Measurements from ENCODE around the gene SLC7A10.
A peak's percentile ranks its signal among the peaks of the same experiment; 100 is the strongest.

Gene SLC7A10

DNA sequence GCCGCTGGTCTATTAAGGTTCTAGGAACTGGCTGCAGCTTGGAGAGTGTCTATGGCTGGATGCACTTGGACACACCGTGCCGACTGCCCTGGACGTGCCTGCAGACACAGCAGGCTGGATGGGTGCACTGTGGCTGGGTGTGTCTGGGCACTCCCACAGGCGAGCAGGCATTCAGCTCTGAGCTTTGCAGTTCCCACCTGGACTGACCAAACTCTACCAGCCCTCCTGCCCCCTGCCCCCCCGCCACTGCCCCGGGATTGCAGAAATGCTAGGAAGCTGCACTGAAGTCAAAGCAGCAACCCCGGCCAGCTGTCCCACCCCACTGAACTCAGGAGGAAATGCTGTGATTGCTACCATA is 38.5 kb downstream of the SLC7A10 start:
- H3K4me3 ChIP-seq (ENCODE audit: low read length), result no peak overlapping the region
- H3K23ac ChIP-seq (ENCODE audit: low read length), result no peak overlapping the region
- no peak overlapping the region for H2AK5ac ChIP-seq (ENCODE audit: low read length)
- no peak overlapping the region for H2BK120ac ChIP-seq (ENCODE audit: low read depth, low read length)
- no peaks in the 10 kb centered on the region for H3K79me1 ChIP-seq (ENCODE audit: low read length)
- no peak overlapping the region for H3K4ac ChIP-seq (ENCODE audit: low read depth, low read length)
- WGBS (ENCODE audit: extremely low coverage, insufficient coverage, low lambda C conversion rate), result no CpG with 5 or more reads among the region's 8 CpGs
- no peak overlapping the region for H3K27ac ChIP-seq (ENCODE audit: low read depth, low read length)
- H3K27me3 ChIP-seq (ENCODE audit: insufficient read depth, low read length, poor library complexity), result no peaks in the 10 kb centered on the region
- no peak overlapping the region for H3K18ac ChIP-seq (ENCODE audit: low read length)
- H3K79me2 ChIP-seq (ENCODE audit: control insufficient read depth, insufficient read depth, low read length), result no peaks in the 10 kb centered on the region
- H3K4me2 ChIP-seq (ENCODE audit: low read length), result no peak overlapping the region
- H3K4me1 ChIP-seq (ENCODE audit: control insufficient read depth, low read depth, low read length), result no peaks in the 10 kb centered on the region
- H2BK5ac ChIP-seq (ENCODE audit: low read length), result no peak overlapping the region
- no peak overlapping the region for H3K56ac ChIP-seq (ENCODE audit: low read length)
- no peak overlapping the region for H3K9ac ChIP-seq (ENCODE audit: low read length)
- DNase-seq, result no peak
- no peak overlapping the region for H2BK15ac ChIP-seq (replicated peaks; ENCODE audit: low read depth)
- H4K8ac ChIP-seq (ENCODE audit: low read depth, low read length), result no peak overlapping the region
- H3K36me3 ChIP-seq (ENCODE audit: control insufficient read depth, insufficient read depth, low read length), result no peaks in the 10 kb centered on the region
- no peak overlapping the region for H4K5ac ChIP-seq (ENCODE audit: low read length)

DNA sequence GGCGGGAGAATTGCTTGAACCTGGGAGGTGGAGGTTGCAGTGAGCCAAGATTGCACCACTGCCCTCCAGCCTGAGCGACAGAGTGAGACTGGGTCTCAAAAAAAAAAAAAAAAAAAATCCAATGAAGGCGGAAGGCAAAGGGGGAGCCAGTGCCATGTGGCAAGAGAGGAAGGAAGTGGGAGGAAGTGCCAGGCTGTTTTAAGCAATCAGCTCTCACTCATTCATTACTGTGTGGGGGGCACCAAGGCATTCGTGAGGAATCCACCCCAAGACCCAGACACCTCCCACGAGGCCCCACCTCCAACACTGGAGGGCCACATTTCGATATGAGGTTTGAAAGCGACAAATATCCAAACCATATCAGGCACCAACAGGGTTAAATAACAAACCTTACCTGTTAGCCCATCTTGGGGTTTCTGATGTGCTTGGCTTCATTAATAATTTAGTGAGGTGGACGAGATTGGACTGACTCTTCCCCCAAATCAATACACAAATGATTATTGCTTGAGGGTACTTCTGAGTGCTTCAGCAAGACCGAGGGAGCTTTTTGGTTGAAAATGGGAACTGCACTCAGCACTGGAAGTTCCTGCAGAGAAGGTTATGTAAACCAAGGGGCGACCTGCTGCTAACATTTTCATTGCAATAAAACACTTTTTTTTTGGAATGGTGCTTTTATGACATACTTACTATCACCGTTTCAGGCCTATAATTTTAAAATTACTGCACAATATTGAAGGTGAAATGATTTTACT is 39.0 kb downstream of the SLC7A10 start:
- Histone ChIP-seq H3K79me2 (ENCODE audit: control insufficient read depth, insufficient read depth, low read length) (no peaks in the 10 kb centered on the region), H3K4me2 (ENCODE audit: low read length) (no peak overlapping the region), H3K4ac (ENCODE audit: low read depth, low read length) (no peak overlapping the region), H4K5ac (ENCODE audit: low read length) (no peak overlapping the region), H3K56ac (ENCODE audit: low read length) (no peak overlapping the region), H2AK5ac (ENCODE audit: low read length) (no peak overlapping the region), H3K36me3 (ENCODE audit: control insufficient read depth, insufficient read depth, low read length) (no peaks in the 10 kb centered on the region), H3K4me1 (ENCODE audit: control insufficient read depth, low read depth, low read length) (no peaks in the 10 kb centered on the region), H3K27me3 (ENCODE audit: insufficient read depth, low read length, poor library complexity) (no peaks in the 10 kb centered on the region), H3K79me1 (ENCODE audit: low read length) (no peaks in the 10 kb centered on the region), H3K4me3 (ENCODE audit: low read length) (no peak overlapping the region), H2BK5ac (ENCODE audit: low read length) (no peak overlapping the region), H3K18ac (ENCODE audit: low read length) (no peak overlapping the region), H2BK15ac (replicated peaks; ENCODE audit: low read depth) (no peak overlapping the region), H4K8ac (ENCODE audit: low read depth, low read length) (no peak overlapping the region), H3K27ac (ENCODE audit: low read depth, low read length) (no peak overlapping the region), H2BK120ac (ENCODE audit: low read depth, low read length) (no peak overlapping the region), H3K23ac (ENCODE audit: low read length) (no peak overlapping the region), H3K9ac (ENCODE audit: low read length) (no peak overlapping the region)
- no peak for DNase-seq
- no CpG with 5 or more reads among the region's 11 CpGs for WGBS (ENCODE audit: extremely low coverage, insufficient coverage, low lambda C conversion rate)

DNA sequence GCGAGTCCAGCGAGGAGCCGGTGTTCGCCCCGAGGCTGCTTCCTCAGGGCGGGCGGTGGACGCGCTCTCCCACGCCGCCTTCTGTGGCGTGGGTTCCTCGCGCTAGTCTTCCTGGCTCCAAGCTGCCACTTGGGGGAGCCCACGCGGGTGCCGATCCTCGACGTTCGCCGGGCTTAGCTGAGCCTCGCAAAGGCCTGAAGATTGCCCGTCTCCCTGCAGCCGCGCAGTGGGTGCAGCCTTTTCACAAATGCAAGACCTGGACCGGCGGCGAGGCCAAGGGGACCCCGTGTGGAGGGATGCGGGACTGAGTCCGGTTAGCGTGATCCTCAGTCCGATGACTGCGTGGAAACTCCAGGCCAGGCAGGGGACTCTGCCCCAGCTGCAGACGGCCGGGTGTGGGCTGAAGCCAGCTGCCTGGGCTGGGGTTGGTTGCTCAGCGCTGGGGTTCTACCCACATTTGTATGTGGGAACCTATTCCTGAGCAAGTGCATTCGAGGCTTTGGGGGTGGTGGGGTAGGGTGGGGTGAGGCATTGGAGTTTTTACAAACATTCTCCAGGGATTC is 48.2 kb downstream of the SLC7A10 start:
- Histone ChIP-seq H2BK120ac (ENCODE audit: low read depth, low read length) (no peak overlapping the region), H3K18ac (ENCODE audit: low read length) (no peak overlapping the region), H2BK15ac (replicated peaks; ENCODE audit: low read depth) (no peak overlapping the region), H3K9ac (ENCODE audit: low read length) (peak overlapping the region; percentile 75), H3K4me1 (ENCODE audit: control insufficient read depth, low read depth, low read length) (peaks cover 2% of the 10 kb centered on the region), H3K79me2 (ENCODE audit: control insufficient read depth, insufficient read depth, low read length) (no peaks in the 10 kb centered on the region), H4K8ac (ENCODE audit: low read depth, low read length) (no peak overlapping the region), H3K4ac (ENCODE audit: low read depth, low read length) (no peak overlapping the region), H3K27ac (ENCODE audit: low read depth, low read length) (no peak overlapping the region), H3K79me1 (ENCODE audit: low read length) (no peaks in the 10 kb centered on the region), H3K36me3 (ENCODE audit: control insufficient read depth, insufficient read depth, low read length) (no peaks in the 10 kb centered on the region), H3K27me3 (ENCODE audit: insufficient read depth, low read length, poor library complexity) (no peaks in the 10 kb centered on the region), H3K4me3 (ENCODE audit: low read length) (peak overlapping the region; percentile 58), H3K4me2 (ENCODE audit: low read length) (peak overlapping the region; percentile 95), H2AK5ac (ENCODE audit: low read length) (no peak overlapping the region), H3K56ac (ENCODE audit: low read length) (peak overlapping the region; percentile 83), H3K23ac (ENCODE audit: low read length) (peak overlapping the region; percentile 45), H4K5ac (ENCODE audit: low read length) (no peak overlapping the region), H2BK5ac (ENCODE audit: low read length) (no peak overlapping the region)
- no CpG with 5 or more reads among the region's 38 CpGs for WGBS (ENCODE audit: extremely low coverage, insufficient coverage, low lambda C conversion rate)
- DNase-seq, result peak; percentile 63

DNA sequence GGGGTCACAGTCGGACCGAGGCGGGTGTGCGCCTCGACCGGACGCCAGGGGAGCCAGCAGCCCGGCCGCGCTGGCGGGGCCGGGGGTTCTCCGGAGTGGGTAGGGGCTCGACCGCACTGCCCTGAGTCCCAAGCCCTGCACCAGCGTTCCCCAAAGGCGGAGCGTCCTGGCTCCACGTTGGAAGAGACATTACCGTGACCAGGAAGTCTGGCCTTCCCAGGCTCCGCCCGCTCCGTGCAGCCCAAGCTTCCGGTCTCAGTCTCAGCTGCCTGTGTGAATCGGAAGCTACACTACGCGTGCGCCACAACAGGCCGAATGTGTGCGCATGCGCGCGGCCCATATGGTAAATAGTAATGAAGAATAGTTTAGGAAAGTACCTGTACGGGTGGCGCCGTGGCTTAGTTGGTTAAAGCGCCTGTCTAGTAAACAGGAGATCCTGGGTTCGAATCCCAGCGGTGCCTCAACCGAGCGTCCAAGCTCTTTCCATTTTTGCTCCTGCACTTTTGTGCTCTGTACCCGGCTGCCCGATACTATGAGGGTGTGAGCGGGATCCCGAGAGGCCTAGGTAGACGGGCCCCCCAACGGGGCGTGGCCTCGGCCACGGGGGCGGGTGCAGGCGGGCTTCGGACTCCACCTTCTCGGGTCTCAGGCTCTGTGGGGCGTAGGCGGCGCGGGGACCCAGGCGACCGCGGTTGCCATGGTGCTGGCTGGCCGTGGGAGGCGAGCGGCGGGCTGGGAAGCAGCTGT is 48.8 kb downstream of the SLC7A10 start:
- Histone ChIP-seq H2BK15ac (replicated peaks; ENCODE audit: low read depth) (no peak overlapping the region), H3K36me3 (ENCODE audit: control insufficient read depth, insufficient read depth, low read length) (no peaks in the 10 kb centered on the region), H3K79me1 (ENCODE audit: low read length) (no peaks in the 10 kb centered on the region), H3K18ac (ENCODE audit: low read length) (peak overlapping the region; percentile 81), H3K9ac (ENCODE audit: low read length) (peak overlapping the region; percentile 87), H2AK5ac (ENCODE audit: low read length) (no peak overlapping the region), H3K4me3 (ENCODE audit: low read length) (peak overlapping the region; percentile 58), H3K23ac (ENCODE audit: low read length) (no peak overlapping the region), H3K4me2 (ENCODE audit: low read length) (peak overlapping the region; percentile 95), H3K27ac (ENCODE audit: low read depth, low read length) (no peak overlapping the region), H3K4me1 (ENCODE audit: control insufficient read depth, low read depth, low read length) (peaks cover 2% of the 10 kb centered on the region), H3K56ac (ENCODE audit: low read length) (peak overlapping the region; percentile 88), H2BK5ac (ENCODE audit: low read length) (no peak overlapping the region), H3K4ac (ENCODE audit: low read depth, low read length) (no peak overlapping the region), H4K5ac (ENCODE audit: low read length) (no peak overlapping the region), H3K27me3 (ENCODE audit: insufficient read depth, low read length, poor library complexity) (no peaks in the 10 kb centered on the region), H4K8ac (ENCODE audit: low read depth, low read length) (peak overlapping the region; percentile 42), H3K79me2 (ENCODE audit: control insufficient read depth, insufficient read depth, low read length) (no peaks in the 10 kb centered on the region), H2BK120ac (ENCODE audit: low read depth, low read length) (no peak overlapping the region)
- peak; percentile 99 for DNase-seq
- no CpG with 5 or more reads among the region's 65 CpGs for WGBS (ENCODE audit: extremely low coverage, insufficient coverage, low lambda C conversion rate)

DNA sequence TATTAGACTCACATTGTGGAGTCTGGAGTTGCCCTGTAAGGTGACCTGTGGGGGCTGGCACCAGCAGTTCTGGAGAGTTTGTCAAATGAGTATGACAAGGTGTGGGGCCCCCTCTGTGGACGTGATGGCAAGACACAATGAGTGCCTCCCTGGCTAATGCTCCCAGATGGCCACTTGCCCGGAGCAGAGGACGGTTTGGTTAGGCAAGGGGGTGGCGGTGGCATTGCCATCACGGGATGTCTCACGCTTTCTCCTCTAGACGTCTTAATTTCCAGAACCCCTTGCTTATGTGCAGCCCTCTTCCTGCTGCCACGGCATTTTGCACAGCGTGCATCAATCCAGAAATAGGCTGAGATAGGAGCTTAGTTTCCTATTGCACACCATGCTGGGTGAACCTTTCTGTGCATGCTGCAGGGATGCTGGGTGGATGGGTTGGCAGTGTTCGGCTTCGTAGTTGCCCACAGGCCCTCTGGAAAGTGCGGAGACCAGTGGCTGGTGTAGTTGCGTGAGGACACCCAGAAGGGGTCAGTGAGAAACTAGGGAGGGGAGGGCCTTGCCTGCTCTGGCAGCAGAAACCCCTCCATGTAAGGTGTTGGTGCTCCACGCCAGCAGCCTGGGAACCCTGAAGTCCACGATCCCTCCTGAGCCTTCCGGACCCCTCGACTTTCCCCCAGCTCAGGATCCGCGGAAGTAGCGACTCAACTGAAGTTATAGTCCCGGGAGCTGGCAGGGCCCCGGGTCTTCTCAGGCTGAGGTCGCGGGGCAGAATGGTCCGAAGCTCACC is 49.6 kb downstream of the SLC7A10 start:
- peak; percentile 73 for DNase-seq
- peaks cover 2% of the 10 kb centered on the region for H3K4me1 ChIP-seq (ENCODE audit: control insufficient read depth, low read depth, low read length)
- peak overlapping the region; percentile 42 for H4K8ac ChIP-seq (ENCODE audit: low read depth, low read length)
- peak overlapping the region; percentile 87 for H3K9ac ChIP-seq (ENCODE audit: low read length)
- H2BK5ac ChIP-seq (ENCODE audit: low read length), result no peak overlapping the region
- H2BK120ac ChIP-seq (ENCODE audit: low read depth, low read length), result no peak overlapping the region
- peak overlapping the region; percentile 47 for H3K4me3 ChIP-seq (ENCODE audit: low read length)
- no peaks in the 10 kb centered on the region for H3K79me1 ChIP-seq (ENCODE audit: low read length)
- H3K27me3 ChIP-seq (ENCODE audit: insufficient read depth, low read length, poor library complexity), result no peaks in the 10 kb centered on the region
- no peak overlapping the region for H3K27ac ChIP-seq (ENCODE audit: low read depth, low read length)
- no CpG with 5 or more reads among the region's 25 CpGs for WGBS (ENCODE audit: extremely low coverage, insufficient coverage, low lambda C conversion rate)
- H2BK15ac ChIP-seq (replicated peaks; ENCODE audit: low read depth), result no peak overlapping the region
- H3K18ac ChIP-seq (ENCODE audit: low read length), result peak overlapping the region; percentile 81
- H3K36me3 ChIP-seq (ENCODE audit: control insufficient read depth, insufficient read depth, low read length), result no peaks in the 10 kb centered on the region
- H3K23ac ChIP-seq (ENCODE audit: low read length), result no peak overlapping the region
- H3K4me2 ChIP-seq (ENCODE audit: low read length), result peak overlapping the region; percentile 41
- no peak overlapping the region for H3K4ac ChIP-seq (ENCODE audit: low read depth, low read length)
- H3K79me2 ChIP-seq (ENCODE audit: control insufficient read depth, insufficient read depth, low read length), result no peaks in the 10 kb centered on the region
- peak overlapping the region; percentile 88 for H3K56ac ChIP-seq (ENCODE audit: low read length)
- no peak overlapping the region for H4K5ac ChIP-seq (ENCODE audit: low read length)
- no peak overlapping the region for H2AK5ac ChIP-seq (ENCODE audit: low read length)
